PFSK-1 (cell line): Measurements from ENCODE around the gene KDF1.

Experiments used
- FOXP2 ChIP-seq: optimal IDR thresholded peaks from 2 replicates; pipeline ENCODE3; 2011; ENCODE audit warnings: borderline replicate concordance, control low read depth, inconsistent platforms; ENCODE audit not compliant: insufficient read depth; ENCODE audit errors: extremely low read length, extremely low read depth
- POLR2AphosphoS5 ChIP-seq: IDR thresholded peaks from 2 replicates; pipeline ENCODE4 v1.6.1; 2012; ENCODE audit warnings: low read depth, mild to moderate bottlenecking, control low read depth, low read length, moderate library complexity
- SIN3A ChIP-seq: IDR thresholded peaks from 2 replicates; pipeline ENCODE4 v1.6.1; 2012; ENCODE audit warnings: mild to moderate bottlenecking, low read length, moderate library complexity, borderline replicate concordance; ENCODE audit not compliant: insufficient read depth
- TAF1 ChIP-seq: IDR thresholded peaks from 2 replicates; pipeline ENCODE4 v1.6.1; 2012; ENCODE audit warnings: low read length, control low read depth, borderline replicate concordance; ENCODE audit not compliant: insufficient read depth
- TF ChIP-seq, protein P1 (sequence below), 2 experiments: IDR thresholded peaks; 2 replicates each; pipeline versions ENCODE4 v1.6.1 to v1.8.0; 2011 to 2012; ENCODE audit warnings: low read depth in 2 of 2, low read length in 2 of 2, control low read depth in 1 of 2, inconsistent platforms in 1 of 2, mild to moderate bottlenecking in 1 of 2, moderate library complexity in 1 of 2; ENCODE audit not compliant: insufficient read depth in 1 of 2

KDF1 gene

DNA sequence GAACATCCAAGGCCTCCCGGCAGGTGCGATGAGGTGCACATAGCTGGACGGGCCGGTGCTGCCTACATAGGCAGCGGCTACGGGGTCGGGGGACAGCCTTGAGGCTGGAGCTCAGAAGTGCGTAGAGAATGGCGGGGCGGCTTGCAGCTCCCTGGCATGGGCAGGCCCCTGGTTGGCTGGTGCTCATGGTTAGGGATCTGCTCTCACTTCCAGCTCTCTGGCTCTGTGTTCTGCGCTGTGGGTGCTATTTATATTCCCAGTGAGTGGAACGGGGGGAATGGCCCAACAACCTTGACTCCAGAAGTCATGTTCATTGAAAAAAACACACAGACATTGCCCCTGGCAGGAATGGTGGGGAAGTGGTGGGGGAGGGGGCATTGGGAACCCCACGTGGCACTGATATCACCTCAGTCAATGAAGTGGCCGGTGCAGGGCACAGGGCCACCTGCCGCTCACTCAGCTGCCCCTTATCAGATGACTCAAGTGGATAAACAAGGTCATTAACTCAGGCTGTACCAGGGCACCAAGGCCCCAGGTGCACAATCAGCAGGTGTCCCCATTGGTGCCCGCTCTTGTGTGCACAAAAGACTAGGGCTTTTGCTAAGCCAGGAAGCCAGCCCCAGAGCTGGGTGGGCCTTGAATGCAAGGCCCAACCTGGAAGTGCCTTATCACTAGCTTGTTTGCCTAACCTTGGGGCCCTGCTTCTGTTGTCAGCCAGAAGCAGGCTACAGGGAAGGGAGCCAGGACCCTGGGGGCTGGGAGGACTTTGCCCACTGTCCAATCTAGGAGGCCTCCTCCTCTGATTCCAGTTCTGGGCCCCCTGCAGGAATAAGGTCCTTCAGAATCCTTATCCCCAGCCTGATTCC is 46.3 kb downstream of the KDF1 start, which contains the start of gene NR0B2:
Gene NR0B2, minus strand, starts transcription at position 222 of the 866 bp plus-strand sequence. Its CDS starts 35 bp downstream, at position 187.
- TF ChIP-seq, protein P1, sequence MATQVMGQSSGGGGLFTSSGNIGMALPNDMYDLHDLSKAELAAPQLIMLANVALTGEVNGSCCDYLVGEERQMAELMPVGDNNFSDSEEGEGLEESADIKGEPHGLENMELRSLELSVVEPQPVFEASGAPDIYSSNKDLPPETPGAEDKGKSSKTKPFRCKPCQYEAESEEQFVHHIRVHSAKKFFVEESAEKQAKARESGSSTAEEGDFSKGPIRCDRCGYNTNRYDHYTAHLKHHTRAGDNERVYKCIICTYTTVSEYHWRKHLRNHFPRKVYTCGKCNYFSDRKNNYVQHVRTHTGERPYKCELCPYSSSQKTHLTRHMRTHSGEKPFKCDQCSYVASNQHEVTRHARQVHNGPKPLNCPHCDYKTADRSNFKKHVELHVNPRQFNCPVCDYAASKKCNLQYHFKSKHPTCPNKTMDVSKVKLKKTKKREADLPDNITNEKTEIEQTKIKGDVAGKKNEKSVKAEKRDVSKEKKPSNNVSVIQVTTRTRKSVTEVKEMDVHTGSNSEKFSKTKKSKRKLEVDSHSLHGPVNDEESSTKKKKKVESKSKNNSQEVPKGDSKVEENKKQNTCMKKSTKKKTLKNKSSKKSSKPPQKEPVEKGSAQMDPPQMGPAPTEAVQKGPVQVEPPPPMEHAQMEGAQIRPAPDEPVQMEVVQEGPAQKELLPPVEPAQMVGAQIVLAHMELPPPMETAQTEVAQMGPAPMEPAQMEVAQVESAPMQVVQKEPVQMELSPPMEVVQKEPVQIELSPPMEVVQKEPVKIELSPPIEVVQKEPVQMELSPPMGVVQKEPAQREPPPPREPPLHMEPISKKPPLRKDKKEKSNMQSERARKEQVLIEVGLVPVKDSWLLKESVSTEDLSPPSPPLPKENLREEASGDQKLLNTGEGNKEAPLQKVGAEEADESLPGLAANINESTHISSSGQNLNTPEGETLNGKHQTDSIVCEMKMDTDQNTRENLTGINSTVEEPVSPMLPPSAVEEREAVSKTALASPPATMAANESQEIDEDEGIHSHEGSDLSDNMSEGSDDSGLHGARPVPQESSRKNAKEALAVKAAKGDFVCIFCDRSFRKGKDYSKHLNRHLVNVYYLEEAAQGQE (IDR thresholded peaks at IDR 0.05; ENCODE audit: insufficient read depth in 1 of 2, low read depth in 2 of 2, low read length in 2 of 2): no peak
- TF ChIP-seq POLR2AphosphoS5 (no peak), TAF1 (no peak), FOXP2 (no peak), SIN3A (no peak)

DNA sequence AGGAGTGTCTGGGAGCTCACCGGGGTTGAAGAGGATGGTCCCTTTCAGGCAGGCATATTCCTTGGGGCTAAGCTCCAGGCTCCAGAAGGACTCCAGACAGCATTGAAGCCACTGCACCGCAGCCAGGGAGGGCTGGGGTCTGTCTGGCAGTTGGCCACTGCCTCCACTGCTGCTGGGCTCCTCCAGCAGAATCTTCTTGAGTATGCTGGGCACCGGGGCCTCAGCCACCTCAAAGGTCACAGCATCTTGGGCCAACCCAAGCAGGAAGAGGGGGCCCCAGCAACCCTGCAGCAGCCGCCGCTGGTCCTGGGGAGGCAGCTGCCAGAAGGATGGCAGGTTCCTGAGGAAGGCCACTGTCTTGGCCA is 46.9 kb downstream of the KDF1 start:
- TF ChIP-seq, protein P1 (IDR thresholded peaks at IDR 0.05; ENCODE audit: insufficient read depth in 1 of 2, low read depth in 2 of 2, low read length in 2 of 2): no peak
- TF ChIP-seq TAF1: no peak
- TF ChIP-seq SIN3A: no peak

DNA sequence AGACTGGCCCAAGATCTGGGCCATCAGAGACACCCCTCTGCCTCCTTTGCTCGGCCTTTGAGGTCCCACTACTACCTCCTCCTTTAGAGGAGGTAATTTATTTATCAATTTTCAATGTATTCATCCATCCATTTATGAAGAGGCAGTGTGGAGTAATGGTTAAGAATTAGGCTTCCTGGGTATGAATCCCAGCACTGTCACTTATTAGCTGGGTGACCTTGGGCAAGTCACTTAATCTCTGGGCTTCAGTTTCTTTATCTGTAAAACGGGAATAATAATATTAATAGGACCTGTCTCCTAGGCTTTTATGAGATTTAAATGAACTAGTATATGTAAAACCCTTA is 48.1 kb downstream of the KDF1 start:
- TF ChIP-seq POLR2AphosphoS5: no peak

DNA sequence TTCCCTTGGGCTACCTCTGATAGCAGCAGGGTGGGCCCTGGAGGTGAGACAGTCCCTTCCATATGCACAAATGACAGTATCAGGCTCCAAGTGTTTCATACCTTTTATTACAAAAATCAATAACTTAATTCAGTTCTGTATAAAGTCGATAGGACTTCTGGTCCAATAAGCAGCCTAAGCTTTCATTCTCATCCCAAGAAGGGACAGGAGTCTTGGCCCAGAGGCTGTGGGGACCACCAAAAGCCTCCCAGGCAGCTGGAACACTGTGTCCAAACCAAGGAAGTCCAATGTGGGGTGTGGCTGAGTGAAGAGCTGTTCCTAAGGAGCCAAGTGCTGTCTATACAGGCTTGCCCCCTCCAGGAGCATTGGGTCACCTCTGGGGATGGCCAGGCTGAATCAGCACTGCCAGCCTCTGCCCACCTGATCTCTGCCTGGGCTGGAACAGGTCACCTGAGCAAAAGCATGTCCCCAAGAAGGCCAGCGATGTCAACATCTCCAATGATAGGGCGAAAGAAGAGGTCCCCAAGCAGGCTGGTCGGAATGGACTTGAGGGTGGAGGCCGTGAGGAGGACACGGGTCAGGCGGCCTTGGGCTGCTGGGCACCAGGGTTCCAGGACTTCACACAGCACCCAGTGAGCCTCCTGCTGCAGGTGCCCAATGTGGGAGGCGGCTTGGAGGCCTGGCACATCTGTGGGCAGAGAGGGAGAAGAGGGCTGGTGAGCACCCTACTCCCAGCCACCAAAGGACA is 48.7 kb downstream of the KDF1 start:
- no peak for TF ChIP-seq TAF1
- no peak for TF ChIP-seq FOXP2
- no peak for TF ChIP-seq POLR2AphosphoS5
- TF ChIP-seq SIN3A: no peak
- TF ChIP-seq, protein P1 (IDR thresholded peaks at IDR 0.05; ENCODE audit: insufficient read depth in 1 of 2, low read depth in 2 of 2, low read length in 2 of 2): no peak

DNA sequence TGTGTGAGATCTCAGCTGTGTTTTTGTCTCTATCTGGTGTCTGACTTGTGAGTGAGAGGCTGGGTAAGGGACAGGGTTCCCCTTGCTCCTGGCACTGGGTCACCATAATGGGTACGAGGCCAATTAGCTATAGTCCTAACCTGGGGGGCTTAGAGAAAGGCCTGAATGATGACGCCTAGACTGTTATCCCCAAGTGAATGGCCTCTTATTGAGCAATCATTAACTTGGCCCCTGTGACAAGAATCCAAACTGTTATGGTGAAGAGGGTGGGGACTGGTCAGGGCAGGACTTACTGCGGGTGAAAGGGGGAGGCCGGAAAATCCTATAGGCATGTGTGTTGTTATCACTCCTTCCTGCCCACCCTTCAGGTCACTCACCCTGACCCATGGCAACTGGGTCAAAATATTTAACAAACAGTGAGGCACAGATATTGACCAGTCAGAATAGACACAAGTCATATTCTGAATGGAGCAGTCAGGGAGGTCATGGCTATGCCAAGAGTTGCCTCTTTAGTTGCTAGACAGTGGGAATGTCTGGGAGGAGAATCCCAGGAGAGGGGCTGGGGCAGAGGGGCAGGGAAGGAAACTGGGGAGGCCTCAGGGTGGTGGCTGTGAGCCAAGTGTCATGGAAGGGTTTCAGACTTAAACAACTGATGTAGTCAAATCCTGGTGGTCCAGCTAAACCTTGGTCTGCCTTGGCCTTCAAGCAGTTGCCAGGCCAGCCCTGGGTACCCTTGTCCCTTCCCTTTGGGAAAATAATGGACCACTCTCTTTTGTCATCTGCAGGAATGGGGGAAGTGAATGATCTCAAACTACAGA is 49.7 kb downstream of the KDF1 start:
- TF ChIP-seq TAF1 (no peak), FOXP2 (no peak)

DNA sequence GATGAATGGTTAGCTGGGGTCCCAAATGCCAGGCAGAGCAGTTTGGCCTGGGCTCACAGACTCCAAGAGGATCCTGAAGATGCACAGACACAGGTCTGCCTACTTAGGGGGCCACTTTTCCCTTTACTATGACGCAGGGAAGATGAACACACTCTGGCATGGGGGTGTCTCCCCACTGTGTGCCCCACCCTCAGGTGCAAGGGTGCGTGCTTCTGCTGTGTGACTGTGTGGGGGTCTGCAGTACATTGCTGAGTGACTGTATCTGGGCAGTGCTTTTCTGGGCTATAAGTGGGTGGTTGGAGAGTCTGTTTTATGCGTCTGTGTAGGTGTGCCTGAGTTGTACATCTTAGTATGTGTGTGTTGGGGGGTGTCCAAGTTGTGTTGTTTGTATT is 50.3 kb downstream of the KDF1 start:
- no peak for TF ChIP-seq FOXP2
- TF ChIP-seq, protein P1 (IDR thresholded peaks at IDR 0.05; ENCODE audit: insufficient read depth in 1 of 2, low read depth in 2 of 2, low read length in 2 of 2): no peak
- TF ChIP-seq POLR2AphosphoS5: no peak
- TF ChIP-seq TAF1: no peak
- no peak for TF ChIP-seq SIN3A
